OCI-LY3 (cell line): ENCODE measurements around the gene KRTAP12-1.

Source experiments
- EZH2phosphoT487 ChIP-seq: fragments of 200-600 bp; shearing (Covaris generic); IDR thresholded peaks from 2 replicates; pipeline ENCODE4 v1.6.1; 2018; ENCODE audit warnings: antibody characterized with exemption, mixed run types, low read depth
- TF ChIP-seq, protein P1 (sequence below): fragments of 200-600, 300-600 bp; sonication (generic); IDR thresholded peaks from 2 replicates; pipeline ENCODE4 v1.5.1; 2014; ENCODE audit warnings: antibody characterized with exemption, low read length, low read depth

DNA sequence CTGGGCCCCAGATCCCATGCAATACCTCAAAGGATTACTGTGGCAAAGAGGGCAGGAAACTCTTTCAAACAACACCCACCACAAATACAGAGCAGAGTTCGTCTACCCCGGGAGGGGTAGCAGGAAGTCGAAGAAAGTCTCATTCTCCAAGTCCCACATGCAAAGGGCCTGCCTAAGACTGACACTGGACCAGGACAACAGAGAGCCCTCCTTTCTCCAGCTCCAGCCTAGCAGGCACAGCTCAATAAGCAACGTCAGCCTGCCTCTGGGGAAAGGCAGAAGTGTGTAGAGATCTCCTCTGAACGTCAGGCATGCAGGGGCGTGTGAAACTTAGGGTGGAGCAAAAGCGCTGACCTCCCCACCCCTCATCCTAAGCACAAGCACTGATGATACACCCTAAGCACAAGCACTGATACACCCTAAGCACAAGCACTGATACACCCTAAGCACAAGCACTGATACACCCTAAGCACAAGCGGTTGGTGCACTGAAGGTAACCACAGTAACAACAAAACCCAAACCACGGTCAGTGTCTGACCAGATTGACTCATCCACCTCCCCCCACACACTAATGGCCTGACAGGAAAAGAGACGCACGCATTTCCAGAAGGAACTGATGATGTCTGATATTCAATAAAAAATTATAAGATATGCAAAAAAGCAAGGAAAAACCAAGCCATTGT lies 22.9 kb downstream of the KRTAP12-1 start:
- TF ChIP-seq EZH2phosphoT487, result no peak
- TF ChIP-seq, protein P1, sequence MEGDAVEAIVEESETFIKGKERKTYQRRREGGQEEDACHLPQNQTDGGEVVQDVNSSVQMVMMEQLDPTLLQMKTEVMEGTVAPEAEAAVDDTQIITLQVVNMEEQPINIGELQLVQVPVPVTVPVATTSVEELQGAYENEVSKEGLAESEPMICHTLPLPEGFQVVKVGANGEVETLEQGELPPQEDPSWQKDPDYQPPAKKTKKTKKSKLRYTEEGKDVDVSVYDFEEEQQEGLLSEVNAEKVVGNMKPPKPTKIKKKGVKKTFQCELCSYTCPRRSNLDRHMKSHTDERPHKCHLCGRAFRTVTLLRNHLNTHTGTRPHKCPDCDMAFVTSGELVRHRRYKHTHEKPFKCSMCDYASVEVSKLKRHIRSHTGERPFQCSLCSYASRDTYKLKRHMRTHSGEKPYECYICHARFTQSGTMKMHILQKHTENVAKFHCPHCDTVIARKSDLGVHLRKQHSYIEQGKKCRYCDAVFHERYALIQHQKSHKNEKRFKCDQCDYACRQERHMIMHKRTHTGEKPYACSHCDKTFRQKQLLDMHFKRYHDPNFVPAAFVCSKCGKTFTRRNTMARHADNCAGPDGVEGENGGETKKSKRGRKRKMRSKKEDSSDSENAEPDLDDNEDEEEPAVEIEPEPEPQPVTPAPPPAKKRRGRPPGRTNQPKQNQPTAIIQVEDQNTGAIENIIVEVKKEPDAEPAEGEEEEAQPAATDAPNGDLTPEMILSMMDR, result no peak
